Stimulated activated CD4-positive, alpha-beta T cell treated with anti-CD3 and anti-CD28 coated beads, Interleukin-4, amount 100 ng/mL, for 1 hour (primary cell): Measurements from ENCODE around the gene PATE4.

Experiments used
- DNase-seq: peaks from one replicate; pipeline ENCODE4 v3.0.0-alpha.2; 2020

PATE4 gene

GRCh38 chr11:125887373-125888324, 54.5 kb downstream of the PATE4 start, which contains the start of gene HYLS1:
TSS of gene HYLS1 (plus strand) at chr11:125887668. CDS start at chr11:125899369, 11,701 bp downstream.
- peak; percentile 91 for DNase-seq
